Activated naive CD8-positive, alpha-beta T cell (primary cell): ENCODE measurements around the gene MEGF11.

Experiments
- H3K27ac Mint-ChIP-seq: one replicate; pipeline ENCODE4 v1.8.0; 2021; ENCODE audit warnings: mixed read lengths
- H3K27me3 Mint-ChIP-seq: one replicate; pipeline ENCODE4 v1.8.0; 2021; ENCODE audit warnings: mixed read lengths
- H3K36me3 Mint-ChIP-seq: one replicate; pipeline ENCODE4 v1.8.0; 2021; ENCODE audit warnings: mixed read lengths
- H3K4me1 Mint-ChIP-seq: one replicate; pipeline ENCODE4 v1.8.0; 2021; ENCODE audit warnings: low read depth, mixed read lengths
- H3K4me3 Mint-ChIP-seq: one replicate; pipeline ENCODE4 v1.8.0; 2021; ENCODE audit warnings: mild to moderate bottlenecking, mixed read lengths
- H3K9me3 Mint-ChIP-seq: one replicate; pipeline ENCODE4 v1.8.0; 2021; ENCODE audit warnings: low read depth, mixed read lengths

MEGF11 gene

GRCh38 chr15:66253418-66254088 is at the start of gene MEGF11:
Gene MEGF11, minus strand, starts transcription at chr15:66253750. Its CDS starts 125,347 bp downstream, at chr15:66128403.
- peaks cover 36% of the 10 kb centered on the region for H3K27me3 Mint-ChIP-seq
- H3K9me3 Mint-ChIP-seq = no peaks in the 10 kb centered on the region
- H3K27ac Mint-ChIP-seq = peak within 1 kb of the TSS; percentile 29
- no peaks in the 10 kb centered on the region for H3K36me3 Mint-ChIP-seq
- peak within 1 kb of the TSS; percentile 89 for H3K4me3 Mint-ChIP-seq
- H3K4me1 Mint-ChIP-seq = peaks cover 14% of the 10 kb centered on the region

DNA sequence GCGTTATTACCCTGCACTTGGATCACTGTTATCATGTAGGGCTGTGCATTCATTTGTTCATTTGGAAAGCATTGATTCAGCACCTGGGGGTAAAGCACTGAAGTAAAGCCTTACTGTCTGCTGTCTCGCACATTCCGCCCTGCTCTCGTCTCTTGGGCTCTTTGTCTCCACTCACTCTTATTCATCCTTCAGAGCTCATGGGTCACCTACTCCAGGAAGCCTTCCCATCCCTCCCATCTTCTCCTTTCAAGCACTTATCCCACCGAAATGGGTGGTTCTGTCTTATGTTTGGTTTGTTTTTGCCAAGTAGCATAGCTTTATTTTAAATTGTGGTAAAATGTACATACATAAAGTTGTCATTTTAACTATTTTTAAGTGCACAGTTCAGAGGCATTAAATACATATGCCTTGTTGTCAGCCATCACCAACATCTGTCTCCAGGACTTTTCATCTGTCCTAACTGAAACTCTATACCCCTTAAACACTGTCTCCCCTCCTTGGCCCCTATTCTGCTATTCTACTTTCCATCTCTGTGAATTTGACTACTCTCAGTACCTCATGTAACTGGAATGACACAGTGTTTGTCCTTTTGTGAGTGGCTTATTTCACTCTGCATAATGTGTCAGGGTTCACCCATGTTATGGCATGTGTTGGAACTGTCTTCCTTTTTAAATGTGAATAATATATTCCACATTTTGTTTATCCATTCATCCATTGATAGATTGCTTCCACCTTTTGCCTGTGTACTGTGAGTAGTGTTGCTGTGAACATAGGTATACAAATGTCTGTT is 49.1 kb upstream of the MEGF11 start:
- Mint-ChIP-seq H3K27me3 (no peaks in the 10 kb centered on the region), H3K4me1 (peaks cover 2% of the 10 kb centered on the region), H3K9me3 (no peaks in the 10 kb centered on the region), H3K36me3 (peaks cover 6% of the 10 kb centered on the region), H3K27ac (peak overlapping the region; percentile 47), H3K4me3 (no peak overlapping the region)

GRCh38 chr15:66298803-66299251 is 45.3 kb upstream of the MEGF11 start:
- Mint-ChIP-seq H3K4me3 (no peak overlapping the region), H3K36me3 (peaks cover 3% of the 10 kb centered on the region), H3K9me3 (no peaks in the 10 kb centered on the region), H3K27ac (no peak overlapping the region), H3K4me1 (peaks cover 26% of the 10 kb centered on the region), H3K27me3 (no peaks in the 10 kb centered on the region)

DNA sequence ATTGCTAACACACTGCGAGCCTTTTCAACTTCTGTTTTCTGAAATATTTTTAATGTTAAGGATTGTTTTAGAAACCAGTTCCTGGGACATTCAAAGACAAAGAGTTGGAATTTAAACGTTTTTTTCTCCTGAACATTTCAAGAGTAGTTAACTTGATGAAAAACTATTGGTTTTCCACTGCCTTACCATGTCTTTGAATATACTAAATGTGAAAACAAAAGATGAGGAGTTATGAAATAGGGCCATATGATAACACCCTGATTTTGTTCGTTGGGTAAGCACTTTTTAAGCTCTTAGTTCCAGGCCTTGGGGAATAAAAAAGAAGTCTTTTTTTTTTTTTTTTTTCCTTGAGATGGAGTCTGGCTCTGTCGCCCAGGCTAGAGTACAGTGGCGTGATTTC is 42.6 kb upstream of the MEGF11 start:
- Mint-ChIP-seq H3K4me1 (peaks cover 39% of the 10 kb centered on the region), H3K36me3 (peaks cover 3% of the 10 kb centered on the region), H3K4me3 (no peak overlapping the region), H3K27ac (peak overlapping the region; percentile 16), H3K27me3 (no peaks in the 10 kb centered on the region), H3K9me3 (no peaks in the 10 kb centered on the region)

DNA sequence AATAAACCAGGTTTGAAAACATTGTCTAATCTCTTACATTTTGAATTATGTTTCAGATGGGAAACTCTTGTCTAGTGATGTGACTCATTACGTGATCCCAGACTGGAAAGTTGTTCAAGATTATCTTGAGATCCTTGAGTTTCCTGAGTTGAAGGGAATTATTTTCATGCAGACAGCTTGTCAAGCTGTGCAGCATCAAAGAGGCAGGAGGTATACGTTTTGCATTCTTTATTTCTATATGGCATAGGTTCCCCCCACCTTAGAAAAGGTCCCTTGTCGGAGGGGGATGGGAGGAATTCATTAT is 41.3 kb upstream of the MEGF11 start:
- Mint-ChIP-seq H3K4me3 (peak overlapping the region; percentile 91), H3K27me3 (no peaks in the 10 kb centered on the region), H3K4me1 (peaks cover 46% of the 10 kb centered on the region), H3K36me3 (peaks cover 5% of the 10 kb centered on the region), H3K27ac (peak overlapping the region; percentile 94), H3K9me3 (no peaks in the 10 kb centered on the region)

DNA sequence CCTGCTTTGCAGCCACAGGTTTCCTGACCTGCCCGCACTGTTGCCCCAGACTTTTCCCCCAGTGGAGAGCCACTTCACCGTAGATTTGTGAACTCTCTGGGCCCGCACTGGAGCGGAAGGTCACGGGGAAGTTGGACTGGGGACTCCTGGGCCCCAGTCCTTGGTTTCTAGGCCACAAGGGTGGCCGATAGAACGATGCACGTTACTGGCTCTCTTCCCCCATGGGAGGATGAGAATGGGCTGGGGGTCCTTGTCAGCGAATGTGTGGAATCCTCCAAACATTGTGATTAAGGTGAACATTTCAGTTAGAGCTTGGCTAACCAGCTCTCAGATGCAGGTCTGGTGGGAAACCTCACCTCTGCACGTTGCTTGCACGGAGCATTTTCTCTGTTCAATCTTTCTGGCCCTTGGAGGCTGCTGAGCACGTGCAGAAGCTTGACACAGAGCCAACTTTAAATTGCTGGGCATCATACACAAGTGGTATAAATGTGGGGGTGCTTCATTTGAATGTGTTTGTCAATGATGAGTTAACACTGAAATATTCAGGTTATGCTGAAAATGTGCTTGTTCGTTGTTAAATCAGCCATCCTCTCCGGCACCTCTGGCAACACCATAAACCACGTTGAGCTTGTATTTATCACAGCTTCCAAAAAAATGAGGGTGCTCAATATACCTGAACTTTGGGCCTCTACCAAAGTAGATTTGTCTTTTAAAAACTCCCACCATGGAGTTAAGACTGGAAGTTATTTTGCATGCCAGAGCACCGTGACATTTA is 40.8 kb upstream of the MEGF11 start:
- Mint-ChIP-seq H3K27me3 (no peaks in the 10 kb centered on the region), H3K4me1 (peaks cover 46% of the 10 kb centered on the region), H3K4me3 (peak overlapping the region; percentile 91), H3K27ac (peak overlapping the region; percentile 94), H3K36me3 (peaks cover 5% of the 10 kb centered on the region), H3K9me3 (no peaks in the 10 kb centered on the region)

DNA sequence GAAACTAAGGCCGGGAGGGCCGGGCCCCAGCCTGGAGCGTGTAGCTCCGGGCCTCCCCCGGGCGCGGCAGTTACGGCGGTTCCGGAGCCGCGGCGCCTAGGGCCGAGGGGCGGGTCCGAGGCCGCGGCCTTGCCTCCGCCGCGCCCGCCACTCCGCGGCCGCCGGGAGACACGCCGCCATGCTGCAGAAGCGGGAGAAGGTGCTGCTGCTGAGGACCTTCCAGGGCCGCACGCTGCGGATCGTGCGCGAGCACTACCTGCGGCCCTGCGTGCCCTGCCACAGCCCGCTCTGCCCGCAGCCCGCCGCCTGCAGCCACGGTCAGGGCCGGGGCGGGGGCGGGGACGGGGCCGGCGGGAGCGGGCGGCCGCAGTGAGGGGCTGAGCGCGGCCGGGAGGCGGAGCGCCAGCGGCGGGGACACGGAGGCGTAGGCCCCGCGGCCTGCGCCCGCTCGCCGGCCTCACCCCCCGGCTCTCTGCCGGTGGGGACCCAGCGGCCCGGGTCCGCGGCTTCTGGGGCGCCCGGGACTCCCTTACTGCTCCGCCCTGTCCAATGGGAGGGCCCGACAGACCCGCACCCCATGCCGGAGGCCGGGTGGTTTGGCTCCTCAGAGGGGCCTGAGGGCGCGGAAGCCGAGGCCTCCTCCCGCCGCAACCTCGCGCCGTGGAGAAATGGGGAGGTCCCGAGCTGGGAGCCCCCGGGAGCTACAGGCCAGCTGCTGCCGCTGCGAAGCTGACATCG is 40.0 kb upstream of the MEGF11 start, which contains the start of gene DIS3L:
DIS3L (plus strand) TSS at position 150 of the 738 bp plus-strand sequence; CDS start at position 179, 29 bp downstream.
- Mint-ChIP-seq H3K9me3 (no peaks in the 10 kb centered on the region), H3K36me3 (peaks cover 2% of the 10 kb centered on the region), H3K4me1 (peaks cover 46% of the 10 kb centered on the region), H3K27ac (peak within 1 kb of the TSS; percentile 94), H3K4me3 (peak within 1 kb of the TSS; percentile 91), H3K27me3 (no peaks in the 10 kb centered on the region)

DNA sequence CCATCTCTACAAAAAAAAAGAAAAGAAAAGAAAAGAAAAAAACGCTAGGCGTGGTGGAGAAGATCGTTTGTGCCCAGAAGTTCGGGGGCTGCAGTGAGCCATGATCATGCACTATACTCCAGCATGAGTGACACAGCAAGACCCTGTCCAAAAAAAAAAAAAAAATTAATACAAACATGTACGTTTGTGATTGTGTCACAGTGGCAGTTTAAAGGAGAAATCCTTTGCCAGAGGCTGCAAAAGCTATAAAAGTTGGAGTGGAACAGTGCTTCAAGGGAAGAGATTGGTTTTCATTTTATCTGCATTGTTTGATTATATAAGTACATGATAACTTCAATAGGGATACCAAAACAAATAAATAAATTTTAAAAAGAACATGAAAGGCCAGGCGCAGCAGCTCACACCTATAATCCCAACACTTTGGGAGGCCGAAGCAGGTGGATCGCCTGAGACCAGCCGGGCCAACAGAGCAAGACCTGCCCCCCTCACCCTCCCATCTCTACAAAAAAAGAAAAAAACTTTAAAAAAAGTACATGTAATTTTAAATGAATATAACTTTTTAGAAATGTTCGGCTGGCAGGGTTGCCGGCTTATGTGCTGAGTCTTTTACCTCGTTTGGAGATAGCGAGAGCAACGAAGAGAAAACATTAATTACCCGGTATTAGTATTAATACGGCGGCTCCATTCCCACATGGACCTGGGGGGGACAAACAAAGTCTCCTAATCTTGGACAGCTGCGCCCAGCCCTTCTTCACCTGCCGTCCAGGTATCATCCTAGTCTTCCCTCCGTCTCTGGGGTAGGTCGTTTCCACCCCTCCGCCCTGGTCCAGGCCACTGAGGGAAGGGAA is 39.2 kb upstream of the MEGF11 start:
- Mint-ChIP-seq H3K36me3 (peaks cover 2% of the 10 kb centered on the region), H3K27me3 (no peaks in the 10 kb centered on the region), H3K27ac (peak overlapping the region; percentile 91), H3K4me1 (peaks cover 46% of the 10 kb centered on the region), H3K4me3 (peak overlapping the region; percentile 89), H3K9me3 (no peaks in the 10 kb centered on the region)

DNA sequence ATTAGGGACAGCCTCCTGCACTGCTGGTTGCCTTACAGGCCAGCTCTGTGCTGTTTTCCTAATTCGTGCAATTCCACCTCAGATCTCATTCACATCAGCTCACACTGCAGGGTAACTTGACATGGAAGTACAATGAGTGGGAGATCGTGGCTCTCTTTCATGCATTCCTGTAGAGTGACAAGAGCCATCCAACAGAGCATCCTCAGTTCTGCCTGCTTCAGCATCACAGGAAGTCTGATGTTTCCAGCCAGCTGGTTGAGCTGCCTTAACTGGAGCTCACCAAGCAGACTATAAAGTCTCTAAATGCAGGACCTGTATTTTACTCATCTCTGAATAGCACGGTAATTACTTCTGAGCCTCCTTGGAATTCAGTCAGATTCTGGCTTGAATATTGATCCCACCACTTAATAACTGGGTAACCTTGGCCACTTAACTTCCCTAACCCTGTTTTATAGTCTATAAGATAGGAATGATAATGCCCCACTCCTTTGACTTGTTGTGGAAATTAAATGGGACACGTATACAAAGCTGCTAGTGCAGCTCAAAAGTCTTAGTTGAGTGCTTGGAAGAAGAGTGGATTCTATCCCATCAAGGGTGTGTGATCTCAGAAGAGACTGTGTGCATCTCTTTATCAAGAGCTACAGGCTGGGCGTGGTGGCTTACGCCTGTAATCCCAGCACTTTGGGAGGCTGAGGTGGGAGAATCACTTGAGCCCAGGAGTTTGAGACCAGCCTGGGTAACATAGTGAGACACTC is 38.4 kb upstream of the MEGF11 start:
- Mint-ChIP-seq H3K4me1 (peaks cover 46% of the 10 kb centered on the region), H3K4me3 (peak overlapping the region; percentile 89), H3K36me3 (peaks cover 2% of the 10 kb centered on the region), H3K27me3 (no peaks in the 10 kb centered on the region), H3K9me3 (no peaks in the 10 kb centered on the region), H3K27ac (peak overlapping the region; percentile 91)

- Mint-ChIP-seq H3K9me3 (no peaks in the 10 kb centered on the region), H3K36me3 (peaks cover 2% of the 10 kb centered on the region), H3K4me1 (peaks cover 37% of the 10 kb centered on the region), H3K4me3 (no peak overlapping the region), H3K27ac (no peak overlapping the region), H3K27me3 (no peaks in the 10 kb centered on the region)
Observed at GRCh38 chr15:66290518-66290917, 37.0 kb upstream of the MEGF11 start.

DNA sequence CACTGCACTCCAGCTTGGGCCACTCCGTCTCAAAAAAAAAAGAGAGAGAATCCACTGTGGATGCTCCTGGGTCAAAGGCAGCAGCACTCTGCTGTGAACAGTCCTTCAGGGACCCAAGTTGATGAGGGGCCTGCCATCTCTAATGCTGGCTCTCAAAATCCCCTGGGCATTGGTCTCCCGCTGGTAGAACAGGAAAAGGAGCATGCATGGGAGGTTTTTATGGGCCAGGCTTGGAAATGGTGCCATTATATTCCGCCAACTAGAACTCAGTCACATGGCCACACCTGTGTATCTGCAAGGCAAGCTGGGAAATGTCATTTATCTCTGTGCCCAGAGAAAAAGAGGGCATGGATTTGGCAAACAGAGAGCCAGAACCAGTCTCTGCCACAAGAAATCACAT is 36.5 kb upstream of the MEGF11 start:
- no peak overlapping the region for H3K27ac Mint-ChIP-seq
- H3K27me3 Mint-ChIP-seq = no peaks in the 10 kb centered on the region
- H3K36me3 Mint-ChIP-seq = peaks cover 2% of the 10 kb centered on the region
- peaks cover 33% of the 10 kb centered on the region for H3K4me1 Mint-ChIP-seq
- no peak overlapping the region for H3K4me3 Mint-ChIP-seq
- no peaks in the 10 kb centered on the region for H3K9me3 Mint-ChIP-seq

DNA sequence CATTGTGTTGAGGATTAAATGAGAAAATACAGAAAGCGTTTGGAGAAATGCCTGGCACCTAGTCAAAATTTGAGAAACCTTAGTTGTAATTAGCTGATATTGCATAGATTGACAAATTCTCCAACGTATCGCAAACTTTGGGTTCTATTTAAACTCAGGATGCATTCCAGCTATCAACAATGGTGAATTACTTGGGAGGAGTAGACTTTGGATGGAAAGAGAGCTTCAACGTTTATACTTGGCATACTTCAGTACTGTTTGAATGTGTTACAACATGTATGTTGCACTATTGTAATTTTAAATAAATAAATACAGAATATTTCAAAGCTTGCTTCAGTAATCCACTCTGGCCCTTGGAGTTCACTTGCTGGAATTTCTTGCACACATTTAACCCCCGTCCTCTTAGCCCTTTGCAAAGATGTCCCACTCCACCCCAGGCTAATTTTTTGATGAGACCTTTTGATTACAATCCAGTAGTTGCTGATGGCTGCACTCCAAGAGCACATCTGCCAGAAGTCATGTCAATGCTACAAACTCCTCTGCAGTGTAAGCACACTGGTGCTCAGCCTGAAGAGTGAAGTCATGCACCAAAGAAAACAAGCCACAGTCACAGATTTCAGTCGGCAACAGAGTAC is 35.1 kb upstream of the MEGF11 start:
- H3K9me3 Mint-ChIP-seq = no peaks in the 10 kb centered on the region
- no peaks in the 10 kb centered on the region for H3K27me3 Mint-ChIP-seq
- H3K4me1 Mint-ChIP-seq = peaks cover 24% of the 10 kb centered on the region
- no peak overlapping the region for H3K27ac Mint-ChIP-seq
- H3K4me3 Mint-ChIP-seq = no peak overlapping the region
- peaks cover 2% of the 10 kb centered on the region for H3K36me3 Mint-ChIP-seq

DNA sequence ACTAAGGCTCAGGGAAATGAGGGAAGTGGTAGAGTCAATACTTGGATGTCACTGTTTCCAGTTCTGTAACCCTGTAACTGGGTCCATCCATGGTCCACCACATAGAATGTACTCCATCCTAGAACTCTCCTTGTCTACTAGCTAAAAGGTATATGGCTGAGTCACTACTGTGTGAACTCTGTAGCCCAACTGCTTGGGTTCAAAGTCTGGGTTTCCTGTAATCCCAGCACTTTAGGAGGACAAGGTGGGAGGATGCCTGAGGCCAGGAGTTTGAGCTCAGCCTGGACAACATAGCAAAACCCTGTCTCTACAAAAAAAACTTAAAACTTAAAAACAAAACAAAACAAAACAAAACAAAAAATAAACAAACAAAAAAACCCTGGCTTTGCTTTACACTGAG is 34.5 kb upstream of the MEGF11 start:
- Mint-ChIP-seq H3K27ac (no peak overlapping the region), H3K27me3 (no peaks in the 10 kb centered on the region), H3K4me1 (peaks cover 24% of the 10 kb centered on the region), H3K9me3 (no peaks in the 10 kb centered on the region), H3K4me3 (no peak overlapping the region), H3K36me3 (peaks cover 2% of the 10 kb centered on the region)
